B cell (primary cell): Measurements from ENCODE around the gene BARX1. TPM values are rescaled to one million over a fixed set of nuclear protein-coding genes. Genes with fewer than 3 reads are reported as not detected.

Experiments used
- ATAC-seq: fragments of 200-7000 bp; cut with Tn5 transposase; one replicate; pipeline ENCODE4 v1.10.0; 2021; ENCODE audit warnings: low read depth, mild to moderate bottlenecking, moderate number of reproducible peaks, moderate library complexity
- CTCF ChIA-PET: fragments of 350-600 bp; sonication (Branson Sonifier 250); formaldehyde crosslinking; loops from one replicate; lab custom pipeline; 2021; ENCODE audit warnings: antibody characterized with exemption, inconsistent platforms; lab: Charles Lee
- POLR2A ChIA-PET: fragments of 350-600 bp; sonication (Branson Sonifier 250); formaldehyde crosslinking; loops from one replicate; lab custom pipeline; 2021; ENCODE audit warnings: antibody characterized with exemption; lab: Charles Lee
- DNase-seq: peaks from one replicate; pipeline ENCODE4 v3.0.0; 2013
- H2AFZ ChIP-seq: 2 replicates; pipeline ENCODE4 v1.6.1; 2012; ENCODE audit warnings: mild to moderate bottlenecking, low read depth, low read length; ENCODE audit not compliant: insufficient read depth, poor library complexity, severe bottlenecking
- H3K27ac ChIP-seq, 2 donors: 1 replicate in 1 of 2; 2 replicates in 1 of 2; pipeline ENCODE4 v1.5.1; 2012 to 2013; ENCODE audit warnings: low read length in 2 of 2, mild to moderate bottlenecking in 2 of 2, moderate library complexity in 1 of 2
- H3K27me3 ChIP-seq, 4 experiments: fragments of 200-600 bp in 1 of 4; sonication (generic) in 1 of 4; replicated peaks in 1 of 4; 1 replicate in 2 of 4; 2 replicates in 2 of 4; pipeline versions ENCODE4 v1.6.1 to v1.7.0; 2013 to 2016; ENCODE audit warnings: low read length in 3 of 4, mild to moderate bottlenecking in 2 of 4, mixed read lengths in 1 of 4, moderate library complexity in 1 of 4; ENCODE audit not compliant: insufficient read depth in 4 of 4, control insufficient read depth in 3 of 4; ENCODE audit errors: control extremely low read depth in 1 of 4
- H3K36me3 ChIP-seq, 2 experiments: replicated peaks in 1 of 2; 1 replicate in 1 of 2; 2 replicates in 1 of 2; pipeline versions ENCODE4 v1.6.1 to v1.7.1; 2013; ENCODE audit warnings: low read length in 1 of 2; ENCODE audit not compliant: insufficient read depth in 2 of 2, control insufficient read depth in 1 of 2; ENCODE audit errors: control extremely low read depth in 1 of 2, extremely low read depth in 1 of 2
- H3K4me1 ChIP-seq, 2 donors: fragments of 200-600 bp in 1 of 2; sonication (generic) in 1 of 2; 1 replicate in 1 of 2; 2 replicates in 1 of 2; pipeline versions ENCODE4 v1.5.1 to v1.6.1; 2013 to 2017; ENCODE audit warnings: low read length in 2 of 2; ENCODE audit not compliant: control insufficient read depth in 2 of 2, insufficient read depth in 2 of 2
- H3K4me2 ChIP-seq: replicated peaks from 2 replicates; pipeline ENCODE3; 2012; ENCODE audit warnings: mild to moderate bottlenecking, low read depth, low read length; ENCODE audit not compliant: poor library complexity, severe bottlenecking
- H3K4me3 ChIP-seq, 5 experiments: fragments of 200-600 bp in 1 of 5; sonication (generic) in 1 of 5; 1 replicate in 3 of 5; 2 replicates in 2 of 5; pipeline versions ENCODE4 v1.5.1 to v1.7.0; 2011 to 2016; ENCODE audit warnings: low read length in 4 of 5, mild to moderate bottlenecking in 4 of 5, low read depth in 2 of 5, control low read depth in 1 of 5, moderate library complexity in 1 of 5; ENCODE audit not compliant: insufficient read depth in 1 of 5; ENCODE audit errors: control extremely low read depth in 1 of 5, extremely low read depth in 1 of 5
- H3K79me2 ChIP-seq: fragments of 200-600 bp; sonication (generic); one replicate; pipeline ENCODE4 v1.6.0; 2016; ENCODE audit warnings: low read length; ENCODE audit not compliant: control insufficient read depth, insufficient read depth
- H3K9ac ChIP-seq: fragments of 200-600 bp; sonication (generic); 2 replicates; pipeline ENCODE4 v1.6.1; 2017; ENCODE audit warnings: mild to moderate bottlenecking, low read length, moderate library complexity
- H3K9me3 ChIP-seq, 3 donors: one replicate each; pipeline versions ENCODE4 v1.6.1 to v1.7.1; 2013; ENCODE audit warnings: low read length in 2 of 3; ENCODE audit not compliant: control insufficient read depth in 2 of 3, insufficient read depth in 1 of 3; ENCODE audit errors: control extremely low read depth in 1 of 3
- H4K20me1 ChIP-seq: 2 replicates; pipeline ENCODE4 v1.6.0; 2012; ENCODE audit warnings: mild to moderate bottlenecking, low read length; ENCODE audit not compliant: insufficient read depth, control insufficient read depth, poor library complexity, severe bottlenecking
- H3K27ac Mint-ChIP-seq: one replicate; pipeline ENCODE4 v1.8.0; 2021; ENCODE audit warnings: mixed read lengths
- H3K27me3 Mint-ChIP-seq: one replicate; pipeline ENCODE4 v1.8.0; 2021; ENCODE audit warnings: mixed read lengths
- H3K4me1 Mint-ChIP-seq: one replicate; pipeline ENCODE4 v1.8.0; 2021; ENCODE audit warnings: mixed read lengths
- H3K4me3 Mint-ChIP-seq: one replicate; pipeline ENCODE4 v1.8.0; 2021; ENCODE audit warnings: mixed read lengths
- H3K9me3 Mint-ChIP-seq: one replicate; pipeline ENCODE4 v1.8.0; 2022; ENCODE audit warnings: mixed read lengths; ENCODE audit not compliant: insufficient read depth
- CTCF ChIP-seq: fragments of 200-600 bp; IDR thresholded peaks from one replicate; pipeline ENCODE4 v1.8.0; 2022; ENCODE audit warnings: antibody characterized with exemption, mild to moderate bottlenecking
- EZH2 ChIP-seq: IDR thresholded peaks from 2 replicates; pipeline ENCODE4 v1.6.1; 2012; ENCODE audit warnings: borderline replicate concordance, low read depth, mild to moderate bottlenecking, moderate library complexity, low read length; ENCODE audit not compliant: insufficient read depth, poor library complexity, severe bottlenecking
- WGBS: methylation state at CpG from one replicate; pipeline ENCODE4 v1.1.5; 2013; ENCODE audit warnings: missing lambda C conversion rate; ENCODE audit not compliant: insufficient coverage; 5-methylcytosine and 5-hydroxymethylcytosine counted together
- intact Hi-C: fragments of 100-400 bp; cut with micrococcal nuclease; formaldehyde crosslinking; loops from one replicate; pipeline ENCODE4 v1.10.0; 2022
- polyA plus RNA-seq: library from polyadenylated mRNA; depleted of rRNA; stranded (reverse); fragments of >200 nt; gene quantifications from 2 replicates; pipeline ENCODE4 v1.2.3, GENCODE V29; 2012
- total RNA-seq, 2 donors: library from RNA; stranded (reverse); fragments of 120-200 nt in 1 of 2; gene quantifications; 1 replicate in 1 of 2; 2 replicates in 1 of 2; pipeline versions ENCODE4 v1.2.3 to v1.2.4, GENCODE V29; 2013 to 2022

BARX1 gene
- total and polyA plus RNA-seq, 2 donors (not counting 1 experiment from before 2014, with no cell fraction given): not detected

- intact Hi-C loops: loop anchor here (5.0 kb wide), 1 partner anchor 267 kb away; no protein-coding TSS in a partner anchor
- H3K9ac ChIP-seq: no peak overlapping the region
- H3K27me3 ChIP-seq: peaks cover 0 to 93% (median 77%) of the 10 kb centered on the region in 4 experiments
- Mint-ChIP-seq H3K4me3 (peak overlapping the region; percentile 23), H3K27ac (no peak overlapping the region), H3K9me3 (no peaks in the 10 kb centered on the region), H3K4me1 (peaks cover 59% of the 10 kb centered on the region), H3K27me3 (peaks cover 64% of the 10 kb centered on the region)
- peak; percentile 52 for DNase-seq
- H3K27ac ChIP-seq: no peak overlapping the region
- ChIA-PET CTCF (no interaction called here), POLR2A (no interaction called here)
- TF ChIP-seq EZH2 (peak; percentile 80), CTCF (no peak)
- peaks cover 81 to 86% of the 10 kb centered on the region in 2 donors for H3K4me1 ChIP-seq
- H3K4me2 ChIP-seq: peak overlapping the region; percentile 94
- no peaks in the 10 kb centered on the region for H4K20me1 ChIP-seq
- H3K9me3 ChIP-seq: peaks cover 0 to 52% (median 3%) of the 10 kb centered on the region in 3 donors
- H3K4me3 ChIP-seq: peak overlapping the region in 1 of 5 experiments; percentile 21
- ATAC-seq: no peak
- H2AFZ ChIP-seq: peak overlapping the region; percentile 36
- 7% methylated on average over 67 of the region's 67 CpGs for WGBS
- H3K36me3 ChIP-seq: no peaks in the 10 kb centered on the region
- no peaks in the 10 kb centered on the region for H3K79me2 ChIP-seq
These were observed 607 bp downstream of the BARX1 start for GRCh38 chr9:93954434-93955061.
